Measurements from ENCODE around the gene FLT4. TPM values are rescaled to one million over a fixed set of nuclear protein-coding genes. Genes with fewer than 3 reads are reported as not detected.

FLT4 gene
- total RNA-seq, 1 donor from 2014 or later, result 5.6 TPM

GRCh38 chr5:180600554-180601041, 48.8 kb downstream of the FLT4 start:
- ATAC-seq (ENCODE audit: poor library complexity) (no peak), DNase-seq (peak; percentile 30)
- intact Hi-C loops (cut with DNase I), result no loop called here

GRCh38 chr5:180599981-180600553, 49.3 kb downstream of the FLT4 start:
- peak; percentile 8 for DNase-seq
- intact Hi-C loops (cut with DNase I), result no loop called here
- ATAC-seq (ENCODE audit: poor library complexity), result no peak

GRCh38 chr5:180599590-180599914, 49.8 kb downstream of the FLT4 start:
- DNase-seq (no peak), ATAC-seq (ENCODE audit: poor library complexity) (no peak)

GRCh38 chr5:180598797-180599589, 50.4 kb downstream of the FLT4 start:
- intact Hi-C loops (cut with DNase I), result no loop called here
- no peak for ATAC-seq (ENCODE audit: poor library complexity)
- peak; percentile 30 for DNase-seq

More at GRCh38 chr5:180599590-180599914, 49.8 kb downstream of the FLT4 start:
- intact Hi-C loops (cut with DNase I), result no loop called here

- DNase-seq, result no peak
- intact Hi-C loops (cut with DNase I), result no loop called here
- no peak for ATAC-seq (ENCODE audit: poor library complexity)
Observed at GRCh38 chr5:180598316-180598701, 51.1 kb downstream of the FLT4 start.

DNA sequence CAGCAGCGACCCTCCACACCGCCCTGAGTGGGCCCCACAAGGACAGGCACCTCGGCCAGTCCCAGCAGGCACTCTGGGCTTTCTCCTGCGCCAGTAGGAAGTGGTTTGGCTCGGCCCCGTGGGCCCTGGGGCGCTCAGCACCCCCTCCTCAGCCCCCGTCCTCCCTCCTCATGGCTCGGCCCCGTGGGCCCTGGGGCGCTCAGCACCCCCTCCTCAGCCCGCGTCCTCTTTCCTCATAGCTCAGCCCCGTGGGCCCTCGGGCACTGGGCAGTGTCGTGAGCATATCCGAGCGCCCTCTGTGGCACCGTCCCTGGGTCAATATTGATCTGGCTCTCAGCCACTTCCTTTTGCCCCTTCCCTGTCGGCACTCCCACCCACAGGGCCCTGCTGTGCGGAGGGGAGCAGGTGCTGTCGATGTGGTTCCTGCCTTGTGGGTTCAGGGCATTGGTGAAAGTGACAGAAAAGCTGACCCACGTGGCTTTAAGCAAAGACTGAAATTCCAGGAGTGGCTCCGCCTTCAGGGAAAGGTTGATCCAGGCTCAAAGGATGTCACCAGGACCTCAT, 52.6 kb downstream of the FLT4 start:
- DNase-seq (peak; percentile 3), ATAC-seq (ENCODE audit: poor library complexity) (no peak)
- intact Hi-C loops (cut with DNase I), result no loop called here

- DNase-seq (no peak), ATAC-seq (ENCODE audit: poor library complexity) (no peak)
- intact Hi-C loops (cut with DNase I), result no loop called here
Observed at GRCh38 chr5:180596115-180596667, 53.2 kb downstream of the FLT4 start.

GRCh38 chr5:180595381-180596114, 53.9 kb downstream of the FLT4 start:
- intact Hi-C loops (cut with DNase I), result no loop called here
- DNase-seq, result no peak

GRCh38 chr5:180595046-180595379, 54.4 kb downstream of the FLT4 start:
- ATAC-seq (ENCODE audit: poor library complexity) (no peak), DNase-seq (no peak)
- intact Hi-C loops (cut with DNase I), result no loop called here

More at GRCh38 chr5:180595381-180596114, 53.9 kb downstream of the FLT4 start:
- no peak for ATAC-seq (ENCODE audit: poor library complexity)

GRCh38 chr5:180594311-180595045, 54.9 kb downstream of the FLT4 start:
- ATAC-seq (ENCODE audit: poor library complexity) (no peak), DNase-seq (no peak)
- intact Hi-C loops (cut with DNase I), result no loop called here

DNA sequence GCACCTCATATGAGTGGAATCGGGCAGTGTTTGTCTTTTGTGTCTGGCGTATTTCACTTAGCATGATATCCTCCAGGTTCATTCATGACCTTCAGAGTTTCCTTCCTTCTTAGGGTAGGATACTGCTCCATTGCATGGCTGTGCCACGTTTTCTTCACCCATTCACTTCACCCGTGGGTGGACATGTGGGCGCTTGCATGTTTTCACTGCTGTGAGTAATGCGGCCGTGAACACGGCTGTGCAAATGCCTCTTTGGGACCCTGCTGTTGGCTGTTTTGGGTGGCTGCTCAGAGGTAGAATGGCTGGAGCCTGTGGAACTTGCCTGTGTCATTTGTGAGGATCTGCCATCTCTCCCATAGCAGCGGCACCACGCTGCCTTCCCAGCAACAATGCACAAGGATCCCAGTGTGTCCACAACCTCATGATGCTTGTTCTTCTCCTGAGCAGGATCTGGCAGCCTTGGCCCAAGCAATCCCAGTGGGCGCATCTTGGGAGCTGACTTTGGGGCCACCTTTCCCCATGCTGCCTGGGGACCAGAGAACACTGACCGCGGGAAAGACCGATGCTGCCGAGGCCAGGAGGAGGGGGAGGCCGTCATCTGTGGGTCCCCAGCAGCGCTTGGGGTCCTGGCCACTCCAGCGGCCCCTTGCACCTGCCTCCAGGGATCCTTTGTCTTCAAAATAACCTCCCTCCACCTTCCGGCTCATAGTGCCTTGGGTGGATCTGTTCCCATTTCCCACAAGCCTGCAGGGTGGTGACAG, 55.8 kb downstream of the FLT4 start:
- DNase-seq, result no peak
- intact Hi-C loops (cut with DNase I), result no loop called here

GRCh38 chr5:180592176-180592575, 57.2 kb downstream of the FLT4 start:
- ATAC-seq (ENCODE audit: poor library complexity) (no peak), DNase-seq (no peak)
- intact Hi-C loops (cut with DNase I), result no loop called here

More for the DNA sequence above, 55.8 kb downstream of the FLT4 start:
- no peak for ATAC-seq (ENCODE audit: poor library complexity)

GRCh38 chr5:180591311-180591887, 58.0 kb downstream of the FLT4 start, which contains the start of gene SCGB3A1:
TSS of gene SCGB3A1 (minus strand) at chr5:180591499. CDS start at chr5:180591462, 37 bp downstream.
- DNase-seq (no peak), ATAC-seq (ENCODE audit: poor library complexity) (no peak)
- intact Hi-C loops (cut with DNase I), result no loop called here

DNA sequence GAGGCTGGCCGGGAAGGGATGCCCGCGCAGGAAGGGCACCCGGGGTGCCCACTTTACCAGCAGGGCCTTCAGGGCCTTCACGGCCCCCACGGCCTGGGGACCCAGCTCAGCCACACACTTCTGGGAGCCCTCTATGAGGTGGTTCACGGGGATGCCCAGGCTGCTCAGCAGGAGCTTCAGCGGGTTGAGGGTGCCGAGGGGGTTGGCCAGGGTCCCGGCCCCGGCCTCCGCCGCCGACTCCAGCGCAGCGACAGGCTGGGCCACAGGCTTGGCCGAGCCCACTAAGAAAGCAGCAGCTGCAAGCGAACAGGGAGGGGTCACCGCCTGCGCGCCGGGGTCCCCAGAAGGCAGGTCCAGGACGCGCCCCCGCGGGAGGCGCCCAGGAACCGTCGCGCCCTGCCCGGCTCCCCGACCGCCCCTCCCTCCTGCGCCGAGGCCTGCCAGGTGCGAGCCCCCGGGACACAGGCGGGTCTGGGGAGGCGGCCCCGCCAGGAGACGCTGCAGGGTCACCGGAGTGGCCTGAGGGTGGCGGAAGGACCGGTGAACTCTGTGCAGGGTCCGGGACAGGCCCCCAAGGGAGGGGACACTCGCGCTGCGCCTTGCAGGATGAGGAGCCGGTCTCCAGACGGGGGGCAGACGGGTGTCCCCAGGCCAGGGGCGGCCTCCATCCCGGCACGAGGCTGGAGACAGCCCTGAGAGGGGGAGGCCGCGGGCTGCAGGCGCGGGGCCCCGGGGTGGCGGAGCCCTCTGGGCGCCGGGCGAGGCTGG, 58.7 kb downstream of the FLT4 start:
- ATAC-seq (ENCODE audit: poor library complexity) (no peak), DNase-seq (no peak)
- intact Hi-C loops (cut with DNase I), result no loop called here

DNA sequence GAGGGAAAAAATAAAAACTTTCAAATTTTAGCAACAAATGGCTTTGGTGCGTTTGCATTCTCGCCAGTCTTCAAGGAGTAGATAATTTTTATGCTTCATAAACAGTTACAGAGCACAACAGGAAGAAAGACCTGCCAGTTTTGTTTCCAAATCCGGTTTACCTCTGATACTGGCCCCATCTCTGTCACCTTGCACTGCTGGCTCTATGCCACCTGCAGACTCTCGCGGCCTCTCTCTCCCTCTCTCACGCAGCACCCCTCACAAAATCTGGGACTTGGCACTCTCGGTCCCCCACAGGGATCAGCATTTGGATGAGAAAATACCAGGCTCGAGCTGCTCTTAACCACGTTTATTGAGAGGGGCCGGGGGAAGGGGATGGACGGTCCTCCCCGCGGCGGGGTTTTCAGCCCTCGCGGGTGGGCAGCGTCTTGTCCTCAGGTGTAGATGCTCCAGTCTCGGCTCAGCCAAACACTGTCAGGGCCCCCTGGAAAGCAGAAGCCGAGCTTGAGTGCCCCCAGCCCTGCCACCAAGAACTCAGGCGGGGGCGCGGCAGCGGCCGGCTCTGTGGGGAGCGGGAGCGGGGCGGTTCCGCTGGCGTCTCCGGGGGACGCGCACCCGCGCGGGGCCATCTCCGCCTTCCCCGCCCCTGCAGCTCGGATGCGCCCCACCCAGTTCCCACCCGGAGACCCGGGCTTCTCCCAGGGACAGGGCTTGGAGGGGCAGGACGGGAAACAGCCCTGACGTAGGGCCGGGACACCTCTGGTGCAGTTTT, 59.4 kb downstream of the FLT4 start:
- ATAC-seq (ENCODE audit: poor library complexity) (no peak), DNase-seq (no peak)
- intact Hi-C loops (cut with DNase I), result no loop called here

DNA sequence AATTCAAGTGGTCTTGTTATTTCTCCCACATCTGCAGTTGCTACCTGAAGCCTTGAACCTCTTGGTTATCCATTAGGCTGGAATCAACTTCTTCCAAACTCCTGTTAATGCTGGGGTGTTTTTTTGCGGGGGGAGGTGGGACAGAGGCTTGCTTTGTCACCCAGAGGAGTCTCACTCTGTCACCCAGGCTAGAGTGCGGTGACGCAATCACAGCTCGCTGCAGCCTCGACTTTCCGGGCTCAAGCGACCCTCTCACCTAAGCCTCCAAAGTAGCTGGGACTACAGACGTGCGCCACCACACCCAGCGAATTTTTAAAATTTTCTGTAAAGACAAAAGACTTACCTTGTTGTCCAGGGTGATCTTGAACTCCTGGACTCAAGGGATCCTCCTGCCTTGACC, 62.5 kb downstream of the FLT4 start:
- no peak for ATAC-seq (ENCODE audit: poor library complexity)

More for the DNA sequence above, 62.5 kb downstream of the FLT4 start:
- intact Hi-C loops (cut with DNase I), result no loop called here
- no peak for DNase-seq
